C4-2B (cell line): ENCODE measurements around the gene PTPRN2.

Experiments
- ZFX ChIP-seq: fragments of 450-650 bp; IDR thresholded peaks from 2 replicates; pipeline ENCODE4 v1.6.1; 2017
- TF ChIP-seq, protein P1 (sequence below): fragments of 450-650 bp; conservative IDR thresholded peaks from 2 replicates; pipeline ENCODE4 v1.5.1; 2017; ENCODE audit warnings: mild to moderate bottlenecking

DNA sequence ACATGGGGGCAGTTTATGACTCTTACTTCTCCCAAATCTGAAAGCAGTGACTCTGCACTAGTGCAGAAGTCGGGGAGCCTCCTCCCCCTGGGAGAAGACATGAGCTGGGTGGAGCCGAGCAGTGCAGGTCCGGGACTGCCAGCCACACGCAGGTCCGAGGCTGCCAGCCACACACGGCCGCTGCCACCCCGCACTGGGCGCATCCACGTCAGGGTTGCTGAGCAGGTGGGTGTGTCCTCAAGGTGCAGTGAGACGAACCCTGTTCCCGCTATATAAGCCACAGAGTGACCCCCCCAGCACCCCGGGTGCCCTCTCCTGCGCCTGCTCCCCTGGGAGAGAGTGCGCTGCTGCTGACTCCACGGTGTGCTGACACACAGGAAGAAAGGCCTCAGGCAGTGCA, 430.2 kb downstream of the PTPRN2 start:
- TF ChIP-seq, protein P1, sequence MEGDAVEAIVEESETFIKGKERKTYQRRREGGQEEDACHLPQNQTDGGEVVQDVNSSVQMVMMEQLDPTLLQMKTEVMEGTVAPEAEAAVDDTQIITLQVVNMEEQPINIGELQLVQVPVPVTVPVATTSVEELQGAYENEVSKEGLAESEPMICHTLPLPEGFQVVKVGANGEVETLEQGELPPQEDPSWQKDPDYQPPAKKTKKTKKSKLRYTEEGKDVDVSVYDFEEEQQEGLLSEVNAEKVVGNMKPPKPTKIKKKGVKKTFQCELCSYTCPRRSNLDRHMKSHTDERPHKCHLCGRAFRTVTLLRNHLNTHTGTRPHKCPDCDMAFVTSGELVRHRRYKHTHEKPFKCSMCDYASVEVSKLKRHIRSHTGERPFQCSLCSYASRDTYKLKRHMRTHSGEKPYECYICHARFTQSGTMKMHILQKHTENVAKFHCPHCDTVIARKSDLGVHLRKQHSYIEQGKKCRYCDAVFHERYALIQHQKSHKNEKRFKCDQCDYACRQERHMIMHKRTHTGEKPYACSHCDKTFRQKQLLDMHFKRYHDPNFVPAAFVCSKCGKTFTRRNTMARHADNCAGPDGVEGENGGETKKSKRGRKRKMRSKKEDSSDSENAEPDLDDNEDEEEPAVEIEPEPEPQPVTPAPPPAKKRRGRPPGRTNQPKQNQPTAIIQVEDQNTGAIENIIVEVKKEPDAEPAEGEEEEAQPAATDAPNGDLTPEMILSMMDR, result no peak
- TF ChIP-seq ZFX, result no peak
